Left kidney (tissue), 2 donors: Measurements from ENCODE around the gene KRTDAP. TPM values are rescaled to one million over a fixed set of nuclear protein-coding genes. Genes with fewer than 3 reads are reported as not detected.

Experiments
- DNase-seq: peaks from one replicate; pipeline ENCODE4 v3.0.0-alpha.2; 2013
- polyA plus RNA-seq: library from polyadenylated mRNA; unstranded; fragments of 120-200 nt; gene quantifications from one replicate; pipeline ENCODE4 v1.2.1, GENCODE V29; 2013; ENCODE audit not compliant: insufficient read length

Gene KRTDAP
- polyA plus RNA-seq, 1 donor = 0.52 TPM

GRCh38 chr19:35454663-35455062 lies 35.6 kb downstream of the KRTDAP start:
- DNase-seq = no peak

GRCh38 chr19:35451338-35452096 lies 38.7 kb downstream of the KRTDAP start:
- no peak for DNase-seq

DNA sequence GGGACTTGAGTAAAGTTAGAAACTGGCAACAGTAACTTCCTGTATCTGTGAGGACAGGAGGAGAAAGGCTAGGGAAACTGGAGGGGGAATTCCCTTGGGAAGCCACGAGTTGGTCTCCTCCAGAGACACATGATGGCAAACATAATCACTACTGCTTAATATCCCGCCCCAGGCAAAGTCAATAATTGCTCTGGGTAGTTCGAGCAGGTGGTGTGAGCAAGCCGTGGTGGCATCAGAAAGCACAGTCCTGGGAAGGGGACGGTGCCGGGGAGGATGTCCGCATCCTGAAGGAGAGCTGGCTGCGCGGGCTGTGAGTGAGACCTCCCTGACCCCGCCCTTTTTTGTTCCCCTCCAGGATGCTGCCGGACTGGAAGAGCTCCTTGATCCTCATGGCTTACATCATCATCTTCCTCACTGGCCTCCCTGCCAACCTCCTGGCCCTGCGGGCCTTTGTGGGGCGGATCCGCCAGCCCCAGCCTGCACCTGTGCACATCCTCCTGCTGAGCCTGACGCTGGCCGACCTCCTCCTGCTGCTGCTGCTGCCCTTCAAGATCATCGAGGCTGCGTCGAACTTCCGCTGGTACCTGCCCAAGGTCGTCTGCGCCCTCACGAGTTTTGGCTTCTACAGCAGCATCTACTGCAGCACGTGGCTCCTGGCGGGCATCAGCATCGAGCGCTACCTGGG lies 40.8 kb downstream of the KRTDAP start:
- no peak for DNase-seq

DNA sequence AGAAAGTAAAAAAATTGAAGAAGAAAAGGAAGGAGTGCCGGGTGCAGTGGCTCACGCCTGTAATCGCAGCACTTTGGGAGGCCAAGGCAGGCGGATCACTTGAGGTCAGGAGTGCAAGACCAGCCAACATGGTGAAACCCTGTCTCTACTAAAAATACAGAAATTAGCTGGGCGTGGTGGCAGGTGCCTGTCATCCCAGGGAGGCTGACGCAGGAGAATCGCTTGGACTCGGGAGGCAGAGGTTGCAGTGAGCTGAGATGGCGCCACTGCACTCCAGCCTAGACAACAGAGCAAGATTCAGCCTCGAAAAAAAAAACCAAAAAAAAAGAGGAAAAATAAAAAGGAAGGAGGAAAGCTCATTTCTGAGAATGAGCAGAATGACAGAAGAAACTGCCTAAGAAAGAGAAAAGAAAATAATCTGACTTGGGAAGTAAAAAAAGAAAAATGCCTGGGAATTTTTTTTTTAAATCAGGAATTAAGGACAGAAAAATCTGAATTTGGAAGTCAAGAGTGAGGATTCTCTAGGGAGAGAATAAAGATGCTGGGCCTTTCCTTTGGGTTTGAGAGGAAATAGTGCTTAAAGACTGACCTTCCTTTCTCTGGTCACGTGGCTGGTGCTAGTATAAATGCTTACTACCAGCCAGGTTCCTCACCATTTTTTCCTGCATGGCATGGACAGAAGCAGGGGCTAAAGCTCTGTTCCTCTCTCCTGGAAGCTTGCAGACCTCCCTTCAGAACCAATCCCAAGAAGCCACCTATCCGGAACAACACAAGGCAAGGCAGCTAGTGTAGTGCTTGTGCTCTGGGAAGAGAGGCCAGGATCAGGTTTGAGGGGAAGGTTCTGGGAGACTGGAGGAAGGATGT lies 42.4 kb downstream of the KRTDAP start, which contains the start of gene FFAR2:
FFAR2 (plus strand) TSS at position 652 of the 864 bp plus-strand sequence. CDS start 1,458 bp downstream, outside the sequence.
- no peak for DNase-seq

GRCh38 chr19:35445826-35446593 lies 44.3 kb downstream of the KRTDAP start:
- DNase-seq = no peak

GRCh38 chr19:35444735-35445134 lies 45.5 kb downstream of the KRTDAP start:
- DNase-seq = no peak

- no peak for DNase-seq
These were observed 48.2 kb downstream of the KRTDAP start for GRCh38 chr19:35442091-35442490.

GRCh38 chr19:35439921-35440320 lies 50.3 kb downstream of the KRTDAP start:
- no peak for DNase-seq

- no peak for DNase-seq
These were observed 51.7 kb downstream of the KRTDAP start for GRCh38 chr19:35438527-35438926.

DNA sequence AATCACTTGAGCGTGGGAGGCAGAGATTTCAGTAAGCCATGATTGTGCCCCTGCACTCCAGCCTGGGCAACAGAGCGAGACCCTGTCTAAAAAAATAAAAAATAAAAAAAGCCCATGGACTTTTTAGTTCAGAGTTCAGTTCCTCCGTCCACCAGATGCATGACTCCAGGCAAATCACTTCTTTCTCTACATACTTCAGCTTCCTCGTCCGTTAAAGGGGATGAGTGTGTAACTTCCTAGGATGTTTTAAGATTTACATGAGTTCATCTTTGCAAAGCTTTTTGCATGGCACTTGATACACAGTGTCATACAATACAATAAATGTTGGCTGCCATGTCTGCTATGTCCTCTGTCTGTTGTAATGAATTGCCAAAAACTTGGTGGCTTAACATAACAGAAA lies 52.2 kb downstream of the KRTDAP start:
- DNase-seq = no peak

GRCh38 chr19:35437406-35437951 lies 52.8 kb downstream of the KRTDAP start:
- no peak for DNase-seq

Other genes with a start within 250 kb of the KRTDAP start
- gene LSR, start 241.5 kb downstream of the KRTDAP start, polyA plus RNA-seq = 46.0 TPM
- 174 TPM for gene USF2, start 221.5 kb downstream of the KRTDAP start, polyA plus RNA-seq
- gene HAMP, start 207.9 kb downstream of the KRTDAP start, polyA plus RNA-seq = 0.53 TPM
- gene MAG, start 198.3 kb downstream of the KRTDAP start, polyA plus RNA-seq = 3.5 TPM
- 15.9 TPM for gene CD22, start 161.3 kb downstream of the KRTDAP start, polyA plus RNA-seq
- gene FFAR1, start 142.6 kb downstream of the KRTDAP start, polyA plus RNA-seq = 0.33 TPM
- 0.15 TPM for gene FFAR3, start 132.0 kb downstream of the KRTDAP start, polyA plus RNA-seq
- not detected for gene GPR42, start 119.4 kb downstream of the KRTDAP start, polyA plus RNA-seq
- gene FFAR2, start 42.2 kb downstream of the KRTDAP start, polyA plus RNA-seq = 0.78 TPM
- gene DMKN, start 23.2 kb upstream of the KRTDAP start, polyA plus RNA-seq = 92.0 TPM
- not detected for gene SBSN, start 37.8 kb upstream of the KRTDAP start, polyA plus RNA-seq
- gene GAPDHS, start 43.0 kb upstream of the KRTDAP start, polyA plus RNA-seq = not detected
- 81.5 TPM for gene TMEM147, start 55.2 kb upstream of the KRTDAP start, polyA plus RNA-seq
- not detected for gene ATP4A, start 73.2 kb upstream of the KRTDAP start, polyA plus RNA-seq
- not detected for gene PMIS2, start 95.7 kb upstream of the KRTDAP start, polyA plus RNA-seq
- gene HAUS5, start 122.3 kb upstream of the KRTDAP start, polyA plus RNA-seq = 30.1 TPM
- 50.8 TPM for gene RBM42, start 138.6 kb upstream of the KRTDAP start, polyA plus RNA-seq
- 0.60 TPM for gene ETV2, start 151.3 kb upstream of the KRTDAP start, polyA plus RNA-seq
- 300 TPM for gene COX6B1, start 157.9 kb upstream of the KRTDAP start, polyA plus RNA-seq
- gene UPK1A, start 176.1 kb upstream of the KRTDAP start, polyA plus RNA-seq = 13.1 TPM
- 0.32 TPM for gene ZBTB32, start 214.1 kb upstream of the KRTDAP start, polyA plus RNA-seq
- gene KMT2B, start 227.5 kb upstream of the KRTDAP start, polyA plus RNA-seq = 34.5 TPM